Measurements from ENCODE around the gene TRMT2B.

The TRMT2B gene

DNA sequence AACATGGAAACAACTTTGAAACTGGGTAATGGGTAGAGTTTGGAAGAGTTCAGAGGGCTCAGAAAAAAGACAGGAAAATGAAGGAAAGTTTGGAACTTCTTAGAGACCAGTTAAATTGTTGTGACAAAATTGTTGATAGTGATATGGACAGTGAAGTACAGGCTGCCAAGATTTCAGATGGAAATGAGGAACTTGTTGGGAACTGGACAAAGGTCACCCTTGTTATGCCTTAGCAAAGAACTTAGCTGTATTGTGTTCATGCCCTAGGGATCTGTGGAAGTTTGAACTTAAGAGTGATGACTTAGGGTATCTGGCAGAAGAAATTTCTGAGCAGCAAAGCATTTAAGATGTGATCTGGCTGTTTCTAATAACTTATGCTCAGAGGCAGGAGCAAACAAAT, 87.5 kb downstream of the TRMT2B start:
- TF ChIP-seq, protein P1, sequence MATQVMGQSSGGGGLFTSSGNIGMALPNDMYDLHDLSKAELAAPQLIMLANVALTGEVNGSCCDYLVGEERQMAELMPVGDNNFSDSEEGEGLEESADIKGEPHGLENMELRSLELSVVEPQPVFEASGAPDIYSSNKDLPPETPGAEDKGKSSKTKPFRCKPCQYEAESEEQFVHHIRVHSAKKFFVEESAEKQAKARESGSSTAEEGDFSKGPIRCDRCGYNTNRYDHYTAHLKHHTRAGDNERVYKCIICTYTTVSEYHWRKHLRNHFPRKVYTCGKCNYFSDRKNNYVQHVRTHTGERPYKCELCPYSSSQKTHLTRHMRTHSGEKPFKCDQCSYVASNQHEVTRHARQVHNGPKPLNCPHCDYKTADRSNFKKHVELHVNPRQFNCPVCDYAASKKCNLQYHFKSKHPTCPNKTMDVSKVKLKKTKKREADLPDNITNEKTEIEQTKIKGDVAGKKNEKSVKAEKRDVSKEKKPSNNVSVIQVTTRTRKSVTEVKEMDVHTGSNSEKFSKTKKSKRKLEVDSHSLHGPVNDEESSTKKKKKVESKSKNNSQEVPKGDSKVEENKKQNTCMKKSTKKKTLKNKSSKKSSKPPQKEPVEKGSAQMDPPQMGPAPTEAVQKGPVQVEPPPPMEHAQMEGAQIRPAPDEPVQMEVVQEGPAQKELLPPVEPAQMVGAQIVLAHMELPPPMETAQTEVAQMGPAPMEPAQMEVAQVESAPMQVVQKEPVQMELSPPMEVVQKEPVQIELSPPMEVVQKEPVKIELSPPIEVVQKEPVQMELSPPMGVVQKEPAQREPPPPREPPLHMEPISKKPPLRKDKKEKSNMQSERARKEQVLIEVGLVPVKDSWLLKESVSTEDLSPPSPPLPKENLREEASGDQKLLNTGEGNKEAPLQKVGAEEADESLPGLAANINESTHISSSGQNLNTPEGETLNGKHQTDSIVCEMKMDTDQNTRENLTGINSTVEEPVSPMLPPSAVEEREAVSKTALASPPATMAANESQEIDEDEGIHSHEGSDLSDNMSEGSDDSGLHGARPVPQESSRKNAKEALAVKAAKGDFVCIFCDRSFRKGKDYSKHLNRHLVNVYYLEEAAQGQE (IDR thresholded peaks at IDR 0.05; ENCODE audit: low read depth), result no peak
- TF ChIP-seq RAD21 (IDR thresholded peaks at IDR 0.05; ENCODE audit: low read depth), result no peak

DNA sequence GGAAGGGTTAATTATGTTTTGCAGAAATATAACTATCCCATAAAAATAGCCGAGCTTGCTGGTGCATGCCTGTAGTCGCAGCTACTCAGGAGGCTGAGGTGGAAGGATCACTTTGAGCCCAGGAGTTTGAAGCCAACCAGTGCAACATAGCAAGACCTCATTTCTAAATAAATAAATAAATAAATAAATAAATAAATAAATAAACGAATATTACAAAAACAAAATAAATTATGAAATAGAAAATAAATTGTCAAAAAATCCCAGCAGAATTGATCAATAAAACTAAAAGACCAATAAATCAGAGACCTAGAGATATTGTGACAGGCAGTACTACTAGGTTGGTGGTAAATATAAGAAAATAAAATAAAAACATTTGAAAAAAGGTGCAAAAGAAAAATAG, 89.1 kb downstream of the TRMT2B start:
- TF ChIP-seq CEBPB (IDR thresholded peaks at IDR 0.05) (no peak), TEAD4 (IDR thresholded peaks at IDR 0.05) (no peak)
